Subcutaneous adipose tissue (tissue), 4 donors: Measurements from ENCODE around the gene YWHAE. TPM values are rescaled to one million over a fixed set of nuclear protein-coding genes. Genes with fewer than 3 reads are reported as not detected.

Experiments used
- small RNA-seq: library from RNA; depleted of rRNA; stranded (forward); fragments of <200 nt; gene quantifications from one replicate; pipeline ENCODE3, GENCODE V24; 2016
- total RNA-seq, 4 donors: library from RNA; depleted of rRNA; stranded (reverse); fragments of >200 nt; gene quantifications; one replicate each; pipeline ENCODE4 v1.1.0, GENCODE V29; 2016

YWHAE gene
- total RNA-seq, 4 donors from 2014 or later = 501 to 781 (median 598) TPM

Small RNA genes lying within 50 kb of the gene (small RNA-seq; reads per million reads assigned to genes)
- gene AC032044.2 = not detected

Other genes starting within 250 kb of the YWHAE start
- 10 to 100 TPM; 53.8 to 82.8 (median 70.8) TPM for gene ABR, start 220.2 kb downstream of the YWHAE start, total RNA-seq
- not detected for gene BHLHA9, start 129.8 kb downstream of the YWHAE start, total RNA-seq
- gene TRARG1, start 120.6 kb downstream of the YWHAE start, total RNA-seq = 100 to 1,000 TPM in 2 of 4 donors, 10 to 100 TPM in 2; 80.1 to 368 (median 102) TPM
- gene CRK, start 56.0 kb upstream of the YWHAE start, total RNA-seq = 100 to 1,000 TPM in 1 of 4 donors, 10 to 100 TPM in 3; 74.5 to 111 (median 90.6) TPM
- gene MYO1C, start 92.5 kb upstream of the YWHAE start, total RNA-seq = 100 to 1,000 TPM; 197 to 575 (median 261) TPM
- gene INPP5K, start 116.4 kb upstream of the YWHAE start, total RNA-seq = 100 to 1,000 TPM; 168 to 321 (median 200) TPM
- 10 to 100 TPM; 28.0 to 63.4 (median 40.6) TPM for gene PITPNA, start 162.6 kb upstream of the YWHAE start, total RNA-seq
- gene SLC43A2, start 228.6 kb upstream of the YWHAE start, total RNA-seq = 10 to 100 TPM in 3 of 4 donors, 1 to 10 TPM in 1; 7.3 to 25.6 (median 16.7) TPM
- gene SCARF1, start 245.5 kb upstream of the YWHAE start, total RNA-seq = 10 to 100 TPM in 2 of 4 donors, 1 to 10 TPM in 2; 5.4 to 39.2 (median 9.9) TPM
- gene RILP, start 249.6 kb upstream of the YWHAE start, total RNA-seq = 10 to 100 TPM; 24.6 to 94.8 (median 46.5) TPM